ENCODE results near the gene UBE2D2.
"Not testable (repeated sequence)": the region's sequence is repeated elsewhere in the genome, so short reads cannot be mapped to it uniquely, and the experiment has no call there.

- not testable (repeated sequence) for TF ChIP-seq CTCF (conservative IDR thresholded peaks at IDR 0.05); ZFX (IDR thresholded peaks at IDR 0.05)
Measured at GRCh38 chr5:139525586-139526308, 35.4 kb upstream of the UBE2D2 start.

Measured in C4-2B (cell line).